ENCODE data around the gene LCN10. TPM values are rescaled to one million over a fixed set of nuclear protein-coding genes. Genes with fewer than 3 reads are reported as not detected.

The LCN10 gene
- total and polyA plus RNA-seq, 9 of the 15 experiments (the other 6 are each of a cell fraction or from before 2014, with no cell fraction given): 0.10 to 0.21 (median 0.14) TPM; not detected in 6

DNA sequence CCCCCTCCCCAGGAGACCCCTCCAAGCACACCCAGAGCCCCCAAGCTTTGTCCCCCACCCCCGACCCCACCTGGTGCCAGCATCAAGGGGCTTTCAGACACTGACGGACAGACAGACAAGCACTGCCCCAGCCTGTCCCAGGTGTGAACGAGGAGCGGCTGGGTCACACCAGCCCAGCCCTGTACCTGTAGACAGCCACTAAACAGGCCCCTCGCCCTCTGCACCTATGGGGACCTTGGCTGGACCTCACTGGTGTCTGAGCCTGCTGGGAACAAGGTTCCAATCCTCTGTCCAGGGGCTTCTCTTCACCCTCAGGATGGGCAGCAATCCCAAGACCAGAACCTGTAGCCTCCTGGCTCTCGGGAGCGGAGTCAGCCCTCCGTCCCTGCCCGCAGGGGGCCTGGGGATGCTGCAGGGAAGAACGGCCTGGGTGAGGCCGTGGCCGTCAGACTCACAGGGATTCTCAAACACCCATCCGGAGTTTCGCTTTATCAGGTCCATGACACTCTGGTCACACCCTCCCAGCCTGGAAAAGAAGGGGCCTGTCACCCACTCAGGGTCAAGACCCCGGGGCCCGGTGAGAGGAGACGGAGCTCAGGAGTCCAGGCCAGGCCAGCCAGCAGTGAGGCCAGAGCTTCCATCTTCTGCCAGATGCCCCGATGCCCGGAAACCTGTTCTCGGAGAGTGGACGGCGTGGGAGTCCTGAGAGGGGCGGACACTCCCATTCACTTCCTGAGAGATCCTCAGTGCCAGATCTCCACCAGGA is 2.8 kb upstream of the LCN10 start:
- ChIA-PET CTCF (ENCODE audit: low intra/inter-chr PET ratio) (interaction anchor here (0.7 kb wide), 1 partner anchor 101 kb away, joined by 3 read pairs; no protein-coding TSS in a partner anchor), POLR2A (interaction anchor here (2.0 kb wide), 2 partner anchors 16 to 18 kb away, joined by 10 to 17 read pairs; no protein-coding TSS in a partner anchor)
- TF ChIP-seq EGR1 (conservative IDR thresholded peaks at IDR 0.05): peak; percentile 11; the same call in 1 of the 2 replicates
- TF ChIP-seq CBFA2T3 (IDR thresholded peaks at IDR 0.05): peak; percentile 34; the same call in 1 of the 2 replicates
- TF ChIP-seq, protein P1, sequence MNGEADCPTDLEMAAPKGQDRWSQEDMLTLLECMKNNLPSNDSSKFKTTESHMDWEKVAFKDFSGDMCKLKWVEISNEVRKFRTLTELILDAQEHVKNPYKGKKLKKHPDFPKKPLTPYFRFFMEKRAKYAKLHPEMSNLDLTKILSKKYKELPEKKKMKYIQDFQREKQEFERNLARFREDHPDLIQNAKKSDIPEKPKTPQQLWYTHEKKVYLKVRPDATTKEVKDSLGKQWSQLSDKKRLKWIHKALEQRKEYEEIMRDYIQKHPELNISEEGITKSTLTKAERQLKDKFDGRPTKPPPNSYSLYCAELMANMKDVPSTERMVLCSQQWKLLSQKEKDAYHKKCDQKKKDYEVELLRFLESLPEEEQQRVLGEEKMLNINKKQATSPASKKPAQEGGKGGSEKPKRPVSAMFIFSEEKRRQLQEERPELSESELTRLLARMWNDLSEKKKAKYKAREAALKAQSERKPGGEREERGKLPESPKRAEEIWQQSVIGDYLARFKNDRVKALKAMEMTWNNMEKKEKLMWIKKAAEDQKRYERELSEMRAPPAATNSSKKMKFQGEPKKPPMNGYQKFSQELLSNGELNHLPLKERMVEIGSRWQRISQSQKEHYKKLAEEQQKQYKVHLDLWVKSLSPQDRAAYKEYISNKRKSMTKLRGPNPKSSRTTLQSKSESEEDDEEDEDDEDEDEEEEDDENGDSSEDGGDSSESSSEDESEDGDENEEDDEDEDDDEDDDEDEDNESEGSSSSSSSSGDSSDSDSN (IDR thresholded peaks at IDR 0.05; ENCODE audit: borderline replicate concordance in 1 of 2, low read depth in 2 of 2, low read length in 2 of 2): 0 out of 4 replicates have a peak, but pooled peaks of 1 of the 2 experiments have one; percentile 47
- no peak for TF ChIP-seq PCBP1 (IDR thresholded peaks at IDR 0.05; ENCODE audit: low read depth, low read length, poor library complexity, severe bottlenecking)
- TF ChIP-seq ZNF174 (CRISPR knock-in tag; IDR thresholded peaks at IDR 0.05): no peak
- TF ChIP-seq ZFX (CRISPR knock-in tag; IDR thresholded peaks at IDR 0.05): peak; percentile 15; the same call in 1 of the 2 replicates
- TF ChIP-seq GABPA (tag; conservative IDR thresholded peaks at IDR 0.05; ENCODE audit: low read depth): 0 out of 2 replicates have a peak, but pooled peaks have one; percentile 15
- TF ChIP-seq ZBTB34 (CRISPR knock-in tag; IDR thresholded peaks at IDR 0.05): no peak
- TF ChIP-seq CREBBP (IDR thresholded peaks at IDR 0.05; ENCODE audit: low read depth, low read length): no peak
- peak; percentile 81 for TF ChIP-seq ZBTB7A (IDR thresholded peaks at IDR 0.05; ENCODE audit: borderline replicate concordance, control insufficient read depth, low read depth, low read length)
- peak; percentile 31; the same call in 1 of the 2 replicates for TF ChIP-seq TCF3 (CRISPR knock-in tag; IDR thresholded peaks at IDR 0.05)
- no peak for TF ChIP-seq CCAR2 (IDR thresholded peaks at IDR 0.05; ENCODE audit: low read depth, low read length)
- no peak for TF ChIP-seq MAFF (IDR thresholded peaks at IDR 0.05; ENCODE audit: low read length)
- TF ChIP-seq, protein P2, sequence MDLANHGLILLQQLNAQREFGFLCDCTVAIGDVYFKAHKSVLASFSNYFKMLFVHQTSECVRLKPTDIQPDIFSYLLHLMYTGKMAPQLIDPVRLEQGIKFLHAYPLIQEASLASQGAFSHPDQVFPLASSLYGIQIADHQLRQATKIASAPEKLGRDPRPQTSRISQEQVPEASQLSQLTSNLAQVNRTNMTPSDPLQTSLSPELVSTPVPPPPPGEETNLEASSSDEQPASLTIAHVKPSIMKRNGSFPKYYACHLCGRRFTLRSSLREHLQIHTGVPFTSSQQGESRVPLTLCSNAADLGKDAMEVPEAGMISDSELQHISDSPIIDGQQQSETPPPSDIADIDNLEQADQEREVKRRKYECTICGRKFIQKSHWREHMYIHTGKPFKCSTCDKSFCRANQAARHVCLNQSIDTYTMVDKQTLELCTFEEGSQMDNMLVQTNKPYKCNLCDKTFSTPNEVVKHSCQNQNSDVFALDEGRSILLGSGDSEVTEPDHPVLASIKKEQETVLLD (IDR thresholded peaks at IDR 0.05): 0 out of 2 replicates have a peak, but pooled peaks have one; percentile 32
- no peak for TF ChIP-seq NCOA1 (IDR thresholded peaks at IDR 0.05; ENCODE audit: low read depth)
- TF ChIP-seq CTBP1 (IDR thresholded peaks at IDR 0.05; ENCODE audit: borderline replicate concordance): peak; percentile 35; the same call in 1 of the 2 replicates
- TF ChIP-seq DPF2 (IDR thresholded peaks at IDR 0.05): peak; percentile 30; the same call in 1 of the 2 replicates
- Histone ChIP-seq H3K27ac (ENCODE audit: extremely low read depth, low read depth, low read length) (no peak overlapping the region), H3K9ac (ENCODE audit: insufficient read depth in 1 of 2, low read depth in 2 of 2, low read length in 2 of 2) (peak overlapping the region in 1 of 2 experiments; percentile 86; a peak in 2 of 4 replicates), H3K36me3 (ENCODE audit: control insufficient read depth, insufficient read depth, low read length) (no peaks in the 10 kb centered on the region), H3K4me2 (ENCODE audit: insufficient read depth, low read length) (peak overlapping the region; percentile 51), H2AFZ (ENCODE audit: low read depth, low read length) (peak overlapping the region; percentile 66), H3K9me3 (replicated peaks; ENCODE audit: control insufficient read depth, insufficient read depth, low read depth, low read length) (no peaks in the 10 kb centered on the region), H3K27me3 (ENCODE audit: control insufficient read depth in 2 of 2, insufficient read depth in 2 of 2, low read length in 2 of 2) (no peaks in the 10 kb centered on the region; a peak in 1 of 5 replicates), H3K79me2 (ENCODE audit: control insufficient read depth, insufficient read depth, low read length) (no peaks in the 10 kb centered on the region), H3K9me1 (ENCODE audit: control insufficient read depth, insufficient read depth, low read length) (no peaks in the 10 kb centered on the region), H4K20me1 (replicated peaks; ENCODE audit: control insufficient read depth, insufficient read depth, low read length) (no peaks in the 10 kb centered on the region), H3K4me3 (no peak overlapping the region), H3K4me1 (replicated peaks in 1 of 2; ENCODE audit: control insufficient read depth in 2 of 2, insufficient read depth in 2 of 2, low read length in 2 of 2) (peaks cover 16 to 88% of the 10 kb centered on the region in 2 experiments)
- BruUV-seq (replicated peaks): no TSS peak
- in situ Hi-C loops (cut with MboI): no loop called here
- ATAC-seq (peak; percentile 60), FAIRE-seq (peak; percentile 86), DNase-seq (ENCODE audit: extremely low read depth in 1 of 4, low spot score in 3 of 4) (peak; percentile 60 to 83 (median 70))
- WGBS (ENCODE audit: insufficient coverage, low coverage, missing lambda C conversion rate): 20% methylated on average over 22 of the region's 23 CpGs
- intact Hi-C loops (cut with micrococcal nuclease): no loop called here
